Naive thymus-derived CD4-positive, alpha-beta T cell (primary cell): ENCODE measurements around the gene MED15. TPM values are rescaled to one million over a fixed set of nuclear protein-coding genes. Genes with fewer than 3 reads are reported as not detected.

ENCODE experiments used
- ATAC-seq: fragments of 150-1000 bp; cut with Tn5 transposase; 2 replicates; pipeline ENCODE4 v1.10.0; 2021; ENCODE audit warnings: mild to moderate bottlenecking, moderate library complexity
- CTCF ChIA-PET: fragments of 350-600 bp; sonication (Branson Sonifier 250); formaldehyde crosslinking; loops from one replicate; lab custom pipeline; 2021; ENCODE audit warnings: antibody characterized with exemption; lab: Charles Lee
- POLR2A ChIA-PET: fragments of 350-600 bp; sonication (Branson Sonifier 250); formaldehyde crosslinking; loops from one replicate; lab custom pipeline; 2021; ENCODE audit warnings: antibody characterized with exemption, inconsistent platforms; lab: Charles Lee
- DNase-seq, 9 donors: peaks; one replicate each; pipeline versions ENCODE4 v3.0.0 to v3.0.0-alpha.2; 2020 to 2022; ENCODE audit warnings: mixed read lengths in 1 of 9
- H3K27ac ChIP-seq: one replicate; pipeline ENCODE4 v1.7.0; 2013; ENCODE audit warnings: mild to moderate bottlenecking, low read depth, low read length, moderate library complexity
- H3K27me3 ChIP-seq, 2 donors: one replicate each; pipeline ENCODE4 v1.7.0; 2013; ENCODE audit warnings: low read length in 2 of 2, mild to moderate bottlenecking in 2 of 2, moderate library complexity in 2 of 2; ENCODE audit not compliant: control insufficient read depth in 2 of 2, insufficient read depth in 2 of 2
- H3K36me3 ChIP-seq, 3 experiments: 1 replicate in 2 of 3; 2 replicates in 1 of 3; pipeline ENCODE4 v1.7.0; 2013; ENCODE audit warnings: low read length in 3 of 3, mild to moderate bottlenecking in 3 of 3, moderate library complexity in 1 of 3; ENCODE audit not compliant: insufficient read depth in 3 of 3, control insufficient read depth in 2 of 3
- H3K4me1 ChIP-seq, 2 donors: one replicate each; pipeline ENCODE4 v1.7.0; 2013; ENCODE audit warnings: low read length in 2 of 2, mild to moderate bottlenecking in 2 of 2, moderate library complexity in 1 of 2; ENCODE audit not compliant: control insufficient read depth in 2 of 2, insufficient read depth in 2 of 2
- H3K4me3 ChIP-seq: 2 replicates; pipeline ENCODE4 v1.7.0; 2013; ENCODE audit warnings: mild to moderate bottlenecking, low read length
- H3K9me3 ChIP-seq, 3 experiments: 1 replicate in 2 of 3; 2 replicates in 1 of 3; pipeline ENCODE4 v1.7.0; 2013; ENCODE audit warnings: low read length in 3 of 3; ENCODE audit not compliant: control insufficient read depth in 2 of 3
- H3K27ac Mint-ChIP-seq, 9 donors: one replicate each; pipeline ENCODE4 v1.8.0; 2020 to 2022; ENCODE audit warnings: mixed read lengths in 9 of 9, mild to moderate bottlenecking in 8 of 9, moderate library complexity in 5 of 9, inconsistent platforms in 2 of 9
- H3K27me3 Mint-ChIP-seq, 5 donors: one replicate each; pipeline ENCODE4 v1.8.0; 2021 to 2022; ENCODE audit warnings: mixed read lengths in 5 of 5, mild to moderate bottlenecking in 1 of 5
- H3K36me3 Mint-ChIP-seq, 5 donors: one replicate each; pipeline ENCODE4 v1.8.0; 2020 to 2022; ENCODE audit warnings: mixed read lengths in 5 of 5, mild to moderate bottlenecking in 3 of 5, inconsistent platforms in 1 of 5
- H3K4me1 Mint-ChIP-seq, 7 donors: one replicate each; pipeline ENCODE4 v1.8.0; 2020 to 2022; ENCODE audit warnings: mixed read lengths in 7 of 7, mild to moderate bottlenecking in 3 of 7, inconsistent platforms in 1 of 7
- H3K4me3 Mint-ChIP-seq, 10 donors: one replicate each; pipeline ENCODE4 v1.8.0; 2020 to 2022; ENCODE audit warnings: mild to moderate bottlenecking in 10 of 10, mixed read lengths in 10 of 10, moderate library complexity in 6 of 10, inconsistent platforms in 2 of 10
- H3K9me3 Mint-ChIP-seq, 11 donors: one replicate each; pipeline ENCODE4 v1.8.0; 2020 to 2022; ENCODE audit warnings: mixed read lengths in 11 of 11, mild to moderate bottlenecking in 4 of 11, inconsistent platforms in 1 of 11, moderate library complexity in 1 of 11
- intact Hi-C, 2 donors: fragments of 100-400 bp; cut with micrococcal nuclease; formaldehyde crosslinking; loops; one replicate each; pipeline ENCODE4 v1.15.1; 2023
- polyA plus RNA-seq, 2 donors: library from polyadenylated mRNA; unstranded; fragments of 300-500 nt; fragmentation: Illumina TruSeq; gene quantifications; one replicate each; pipeline ENCODE4 v1.2.3, GENCODE V29; 2021
- total RNA-seq, 6 experiments: library from RNA in 5 of 6; stranded (reverse) in 5 of 6; gene quantifications; 1 replicate in 5 of 6; 2 replicates in 1 of 6; pipeline ENCODE4 v1.2.3 and lab custom pipeline; 2021 to 2026

The MED15 gene
- total and polyA plus RNA-seq, 7 experiments from 2014 or later = 24.3 to 235 (median 192) TPM

DNA sequence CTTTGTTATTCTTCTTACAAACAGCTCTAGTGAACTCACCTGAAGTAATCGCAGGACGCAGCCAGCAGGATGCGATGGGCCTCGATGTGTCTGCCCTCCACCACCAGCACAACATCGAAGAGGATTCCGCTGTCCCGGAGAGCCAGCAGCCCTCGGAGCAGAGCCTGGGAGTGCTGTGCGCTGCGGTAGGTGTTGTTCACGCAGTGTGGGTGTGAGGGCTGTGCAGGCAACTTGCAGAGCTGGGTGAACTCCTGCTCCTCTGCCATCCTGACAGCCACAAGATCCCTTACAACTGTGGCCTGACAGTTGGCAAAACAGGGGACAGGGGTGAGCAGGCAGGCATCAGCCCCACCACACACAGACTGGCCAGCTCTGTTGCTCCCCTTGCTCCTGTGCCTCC, 18.5 kb upstream of the MED15 start:
- Mint-ChIP-seq H3K9me3 (no peaks in the 10 kb centered on the region), H3K4me3 (peak overlapping the region in 1 of 10 donors; percentile 28), H3K36me3 (peaks cover 6 to 27% (median 13%) of the 10 kb centered on the region in 5 donors), H3K4me1 (peaks cover 39 to 75% (median 68%) of the 10 kb centered on the region in 7 donors), H3K27me3 (no peaks in the 10 kb centered on the region), H3K27ac (peak overlapping the region in 2 of 9 donors; percentile 72 to 83)
- no peak overlapping the region for H3K4me3 ChIP-seq
- H3K4me1 ChIP-seq = peaks cover 6 to 42% of the 10 kb centered on the region in 2 donors
- no peaks in the 10 kb centered on the region for H3K27me3 ChIP-seq
- ChIA-PET CTCF (interaction anchor here (0.8 to 1.6 kb wide), 2 partner anchors 33 to 82 kb away, joined by 3 to 5 read pairs; no protein-coding TSS in a partner anchor), POLR2A (interaction anchor here (0.6 to 2.0 kb wide), 2 partner anchors 24 to 79 kb away, joined by 3 to 11 read pairs; no protein-coding TSS in a partner anchor)
- no peaks in the 10 kb centered on the region for H3K9me3 ChIP-seq
- peaks cover 0 to 16% (median 0%) of the 10 kb centered on the region in 3 experiments for H3K36me3 ChIP-seq
- no peak for DNase-seq
- H3K27ac ChIP-seq = no peak overlapping the region
- intact Hi-C loops = no loop called here
- ATAC-seq = no peak

- intact Hi-C loops = loop anchor here (10.0 kb wide), 2 partner anchors 166 to 364 kb away; partner anchors contain the start of genes DGCR6L (in 1 of the 2), PI4KA (in 1 of the 2) and SNAP29 (in 1 of the 2)
- peak overlapping the region in 7 of 10 donors; percentile 5 to 64 (median 37) for H3K4me3 Mint-ChIP-seq
- H3K4me1 Mint-ChIP-seq = peaks cover 44 to 78% (median 71%) of the 10 kb centered on the region in 7 donors
- H3K27ac Mint-ChIP-seq = peak overlapping the region in 6 of 9 donors; percentile 47 to 83 (median 64)
- peaks cover 0 to 16% (median 0%) of the 10 kb centered on the region in 3 experiments for H3K36me3 ChIP-seq
- H3K27me3 Mint-ChIP-seq = no peaks in the 10 kb centered on the region
- DNase-seq = no peak
- no peak overlapping the region for H3K4me3 ChIP-seq
- peaks cover 6 to 48% of the 10 kb centered on the region in 2 donors for H3K4me1 ChIP-seq
- peak overlapping the region; percentile 43 for H3K27ac ChIP-seq
- no peaks in the 10 kb centered on the region for H3K9me3 Mint-ChIP-seq
- CTCF ChIA-PET = interaction anchor here (0.6 to 1.7 kb wide), 4 partner anchors 13 to 211 kb away, joined by 3 to 6 read pairs (median 3); no protein-coding TSS in a partner anchor
- H3K36me3 Mint-ChIP-seq = peaks cover 6 to 23% (median 10%) of the 10 kb centered on the region in 5 donors
- POLR2A ChIA-PET = interaction anchor here (1.1 to 2.4 kb wide), 2 partner anchors 20 to 26 kb away, joined by 3 to 14 read pairs; no protein-coding TSS in a partner anchor
- no peaks in the 10 kb centered on the region for H3K9me3 ChIP-seq
- H3K27me3 ChIP-seq = no peaks in the 10 kb centered on the region
- peak; percentile 38 for ATAC-seq
Observed at GRCh38 chr22:20490183-20490940, 17.0 kb upstream of the MED15 start.

- Mint-ChIP-seq H3K4me3 (peak overlapping the region in 5 of 10 donors; percentile 11 to 60 (median 37)), H3K27ac (peak overlapping the region in 6 of 9 donors; percentile 20 to 83 (median 50)), H3K4me1 (peaks cover 45 to 78% (median 71%) of the 10 kb centered on the region in 7 donors), H3K9me3 (no peaks in the 10 kb centered on the region), H3K27me3 (no peaks in the 10 kb centered on the region), H3K36me3 (peaks cover 6 to 22% (median 10%) of the 10 kb centered on the region in 5 donors)
- DNase-seq (no peak), ATAC-seq (no peak)
- ChIA-PET CTCF (interaction anchor here (0.6 to 1.7 kb wide), 3 partner anchors 14 to 211 kb away, joined by 3 read pairs; no protein-coding TSS in a partner anchor), POLR2A (interaction anchor here (1.1 to 2.4 kb wide), 2 partner anchors 20 to 27 kb away, joined by 3 to 14 read pairs; no protein-coding TSS in a partner anchor)
- Histone ChIP-seq H3K27me3 (no peaks in the 10 kb centered on the region), H3K4me1 (peaks cover 6 to 48% of the 10 kb centered on the region in 2 donors), H3K4me3 (no peak overlapping the region), H3K9me3 (no peaks in the 10 kb centered on the region), H3K27ac (peak overlapping the region; percentile 43), H3K36me3 (peaks cover 0 to 16% (median 0%) of the 10 kb centered on the region in 3 experiments)
- intact Hi-C loops = loop anchor here (10.0 kb wide), 2 partner anchors 166 to 364 kb away; partner anchors contain the start of genes DGCR6L (in 1 of the 2), PI4KA (in 1 of the 2) and SNAP29 (in 1 of the 2)
Observed at GRCh38 chr22:20490941-20491307, 16.5 kb upstream of the MED15 start.

DNA sequence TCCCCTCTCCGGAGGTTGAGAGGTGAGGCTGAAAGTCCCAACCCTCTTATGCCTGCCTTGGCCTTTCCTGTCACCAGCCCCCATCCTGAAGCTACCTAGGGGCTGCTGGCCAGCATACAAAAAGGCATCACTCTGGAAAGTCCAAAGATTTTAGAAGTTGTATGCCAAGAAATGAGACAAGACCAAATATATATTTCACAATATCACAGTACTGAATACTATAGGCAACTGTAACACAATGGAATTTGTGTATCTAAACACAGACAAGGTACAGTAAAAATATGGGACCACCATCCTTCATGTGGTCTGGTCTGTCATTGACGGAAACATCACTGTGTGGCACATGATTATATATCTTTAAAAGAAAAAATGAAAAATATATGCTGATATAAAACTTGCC, 16.1 kb upstream of the MED15 start:
- intact Hi-C loops = loop anchor here (10.0 kb wide), 2 partner anchors 167 to 363 kb away; partner anchors contain the start of genes DGCR6L (in 1 of the 2), PI4KA (in 1 of the 2) and SNAP29 (in 1 of the 2)
- Mint-ChIP-seq H3K36me3 (peaks cover 2 to 19% (median 7%) of the 10 kb centered on the region in 5 donors), H3K27me3 (no peaks in the 10 kb centered on the region), H3K4me1 (peaks cover 47 to 75% (median 68%) of the 10 kb centered on the region in 7 donors), H3K9me3 (no peaks in the 10 kb centered on the region), H3K27ac (peak overlapping the region in 6 of 9 donors; percentile 20 to 89 (median 54)), H3K4me3 (peak overlapping the region in 2 of 10 donors; percentile 51 to 87)
- Histone ChIP-seq H3K27me3 (no peaks in the 10 kb centered on the region), H3K9me3 (no peaks in the 10 kb centered on the region), H3K27ac (peak overlapping the region; percentile 43), H3K4me1 (peaks cover 9 to 49% of the 10 kb centered on the region in 2 donors), H3K36me3 (peaks cover 0 to 16% (median 0%) of the 10 kb centered on the region in 3 experiments), H3K4me3 (no peak overlapping the region)
- ChIA-PET CTCF (interaction anchor here (1.5 kb wide), 1 partner anchor 28 kb away, joined by 3 read pairs; no protein-coding TSS in a partner anchor), POLR2A (interaction anchor here (1.1 to 2.4 kb wide), 3 partner anchors 21 to 79 kb away, joined by 3 to 14 read pairs (median 9); no protein-coding TSS in a partner anchor)
- ATAC-seq (no peak), DNase-seq (no peak)

- Histone ChIP-seq H3K36me3 (no peaks in the 10 kb centered on the region), H3K9me3 (no peaks in the 10 kb centered on the region), H3K27me3 (no peaks in the 10 kb centered on the region), H3K27ac (peak within 1 kb of the TSS; percentile 85), H3K4me1 (peaks cover 13 to 49% of the 10 kb centered on the region in 2 donors), H3K4me3 (peak within 1 kb of the TSS; percentile 100)
- Mint-ChIP-seq H3K9me3 (no peaks in the 10 kb centered on the region), H3K27ac (peak within 1 kb of the TSS; percentile 89 to 95 (median 93)), H3K36me3 (peaks cover 0 to 7% (median under 1%) of the 10 kb centered on the region in 5 donors), H3K27me3 (no peaks in the 10 kb centered on the region), H3K4me3 (peak within 1 kb of the TSS; percentile 88 to 98 (median 94)), H3K4me1 (peaks cover 36 to 64% (median 58%) of the 10 kb centered on the region in 7 donors)
- POLR2A ChIA-PET = interaction anchor here (0.6 to 3.9 kb wide), 13 partner anchors 12 to 177 kb away, joined by 3 to 47 read pairs (median 4); partner anchors contain the start of gene MED15
- CTCF ChIA-PET = interaction anchor here (0.6 to 1.9 kb wide), 9 partner anchors 15 to 251 kb away, joined by 3 to 5 read pairs (median 3); no protein-coding TSS in a partner anchor
- no peak for ATAC-seq
- peak in 7 of 9 donors; percentile 8 to 26 (median 20) for DNase-seq
- intact Hi-C loops = loop anchor here (1.0 to 10.0 kb wide), 5 partner anchors 12 to 360 kb away; partner anchors contain the start of genes DGCR6L (in 1 of the 2), MED15 (in 1 of the 2), PI4KA (in 1 of the 2) and SNAP29 (in 1 of the 2)
Observed at GRCh38 chr22:20494978-20495860, 12.2 kb upstream of the MED15 start, which contains the start of gene KLHL22. TSS of gene KLHL22 (minus strand) at chr22:20495795. CDS start at chr22:20489211, 6,584 bp downstream.
